DMS53 (cell line): ENCODE results near the gene MICAL1.

Source experiments
- DNase-seq: peaks from one replicate; lab custom pipeline; 2025; lab: John Stamatoyannopoulos, UW

The MICAL1 gene, protein sequence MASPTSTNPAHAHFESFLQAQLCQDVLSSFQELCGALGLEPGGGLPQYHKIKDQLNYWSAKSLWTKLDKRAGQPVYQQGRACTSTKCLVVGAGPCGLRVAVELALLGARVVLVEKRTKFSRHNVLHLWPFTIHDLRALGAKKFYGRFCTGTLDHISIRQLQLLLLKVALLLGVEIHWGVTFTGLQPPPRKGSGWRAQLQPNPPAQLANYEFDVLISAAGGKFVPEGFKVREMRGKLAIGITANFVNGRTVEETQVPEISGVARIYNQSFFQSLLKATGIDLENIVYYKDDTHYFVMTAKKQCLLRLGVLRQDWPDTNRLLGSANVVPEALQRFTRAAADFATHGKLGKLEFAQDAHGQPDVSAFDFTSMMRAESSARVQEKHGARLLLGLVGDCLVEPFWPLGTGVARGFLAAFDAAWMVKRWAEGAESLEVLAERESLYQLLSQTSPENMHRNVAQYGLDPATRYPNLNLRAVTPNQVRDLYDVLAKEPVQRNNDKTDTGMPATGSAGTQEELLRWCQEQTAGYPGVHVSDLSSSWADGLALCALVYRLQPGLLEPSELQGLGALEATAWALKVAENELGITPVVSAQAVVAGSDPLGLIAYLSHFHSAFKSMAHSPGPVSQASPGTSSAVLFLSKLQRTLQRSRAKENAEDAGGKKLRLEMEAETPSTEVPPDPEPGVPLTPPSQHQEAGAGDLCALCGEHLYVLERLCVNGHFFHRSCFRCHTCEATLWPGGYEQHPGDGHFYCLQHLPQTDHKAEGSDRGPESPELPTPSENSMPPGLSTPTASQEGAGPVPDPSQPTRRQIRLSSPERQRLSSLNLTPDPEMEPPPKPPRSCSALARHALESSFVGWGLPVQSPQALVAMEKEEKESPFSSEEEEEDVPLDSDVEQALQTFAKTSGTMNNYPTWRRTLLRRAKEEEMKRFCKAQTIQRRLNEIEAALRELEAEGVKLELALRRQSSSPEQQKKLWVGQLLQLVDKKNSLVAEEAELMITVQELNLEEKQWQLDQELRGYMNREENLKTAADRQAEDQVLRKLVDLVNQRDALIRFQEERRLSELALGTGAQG

DNA sequence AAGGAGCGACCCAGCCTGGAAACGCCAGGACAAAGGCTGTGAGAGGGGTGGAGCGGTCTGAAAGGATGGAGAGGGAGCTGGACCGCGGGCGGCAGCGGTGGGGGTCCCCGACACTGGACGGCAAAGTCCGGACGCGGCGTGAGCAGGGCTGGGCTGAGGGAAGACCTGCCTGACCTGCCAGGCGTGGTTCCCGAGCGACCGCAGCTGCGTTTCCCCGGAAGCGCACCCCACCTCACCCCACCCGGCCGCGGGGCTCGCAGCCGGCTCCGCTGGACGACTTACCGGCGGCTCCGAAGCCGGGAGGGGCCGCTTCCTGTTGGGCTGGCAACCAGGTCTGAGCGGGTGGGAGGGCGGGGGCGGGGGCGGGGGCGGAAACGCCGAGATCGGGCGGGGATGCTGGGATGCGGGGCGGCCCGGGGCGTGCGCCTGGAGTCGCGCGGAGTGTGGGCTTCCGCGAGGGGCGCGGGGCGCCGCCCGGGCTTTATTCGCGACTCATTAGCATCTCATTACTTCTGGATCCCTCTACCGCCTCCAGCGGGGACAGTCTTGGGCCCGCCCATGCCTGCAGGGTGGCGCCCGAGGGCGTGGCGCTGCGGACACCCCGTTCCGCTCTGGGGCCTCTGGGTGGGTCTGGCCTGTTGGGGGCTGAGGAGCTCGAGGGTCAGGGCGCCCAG lies at the start of gene MICAL1:
MICAL1 (minus strand) TSS at position 336 of the 674 bp plus-strand sequence. CDS start 1,576 bp downstream, outside the sequence.
- DNase-seq = peak; percentile 72

GRCh38 chr6:109503327-109504224 lies 48.0 kb upstream of the MICAL1 start:
- peak; percentile 65 for DNase-seq

DNA sequence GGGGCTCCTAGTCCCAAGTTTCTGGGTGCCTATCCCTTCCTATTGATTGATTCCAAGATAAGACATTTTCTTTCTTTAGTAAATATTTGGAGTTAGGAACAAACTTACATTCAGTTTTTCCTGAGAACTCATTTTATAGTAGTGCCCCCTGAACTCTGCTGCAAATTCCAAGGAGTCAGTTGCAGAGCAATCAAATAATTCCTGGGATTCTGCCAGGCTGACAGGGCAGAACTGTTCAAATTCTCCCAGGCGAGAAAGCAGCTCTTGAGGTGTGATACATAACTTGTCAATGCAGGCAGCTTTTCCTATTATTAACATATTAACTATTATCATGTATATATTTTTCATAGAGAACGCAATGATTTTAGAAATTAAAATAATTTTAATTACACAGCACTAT lies 43.4 kb upstream of the MICAL1 start:
- DNase-seq = no peak

DNA sequence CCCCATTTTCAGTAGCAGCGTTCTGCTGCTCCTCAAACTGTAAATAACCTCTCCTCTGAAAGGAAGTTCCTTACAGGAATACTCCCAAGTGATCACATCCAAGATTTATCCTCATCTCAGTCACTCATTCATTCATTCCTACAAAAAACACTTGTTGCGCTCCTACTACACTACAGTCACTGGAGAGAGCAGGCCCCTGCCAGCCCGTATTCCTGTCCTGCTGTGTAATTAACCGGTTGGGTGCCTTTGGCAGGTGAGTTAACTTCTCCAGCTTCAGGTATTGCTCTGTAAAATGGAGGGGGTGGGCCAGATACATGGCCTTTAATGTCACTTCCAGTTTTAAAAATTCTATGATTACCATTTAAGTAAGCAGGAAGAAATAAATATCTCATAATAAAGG lies 42.5 kb upstream of the MICAL1 start:
- no peak for DNase-seq

GRCh38 chr6:109496036-109496772 lies 40.6 kb upstream of the MICAL1 start:
- DNase-seq = no peak

- DNase-seq = no peak
These were observed 38.3 kb upstream of the MICAL1 start for GRCh38 chr6:109493865-109494264.

DNA sequence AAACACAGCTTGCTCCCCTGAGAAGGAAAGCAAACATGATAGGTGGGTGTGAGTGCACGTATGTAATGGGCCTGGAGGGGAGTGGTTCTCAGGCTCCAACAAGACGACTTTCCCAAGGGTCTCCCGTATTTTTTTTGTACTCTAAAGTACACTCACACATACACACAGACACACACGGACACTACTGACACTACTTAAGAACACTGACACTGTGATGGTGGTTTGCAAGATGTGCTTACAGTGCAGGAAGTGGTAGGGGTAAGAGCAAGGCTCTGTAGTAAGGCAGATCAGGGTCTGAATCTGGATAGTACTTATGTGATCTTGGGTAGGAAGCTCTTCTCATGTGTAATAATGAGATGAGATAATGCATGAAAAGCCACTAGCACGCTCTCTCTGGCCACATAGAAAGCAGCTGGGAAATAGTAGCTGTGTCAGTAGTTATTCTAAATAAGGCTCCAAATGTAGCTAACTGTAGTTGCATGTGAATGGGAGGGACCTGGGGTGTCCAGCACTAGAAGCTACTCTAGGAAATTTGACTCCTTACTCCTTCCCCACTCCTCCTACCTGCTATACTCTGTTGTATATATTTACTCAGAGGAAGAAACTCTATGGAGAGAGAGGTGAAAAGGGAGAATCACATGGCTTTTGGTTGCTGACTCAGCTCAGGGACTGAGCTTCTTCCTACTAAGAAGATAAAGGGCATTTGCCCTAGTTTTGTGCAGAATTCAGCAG lies 35.8 kb upstream of the MICAL1 start:
- peak; percentile 30 for DNase-seq

DNA sequence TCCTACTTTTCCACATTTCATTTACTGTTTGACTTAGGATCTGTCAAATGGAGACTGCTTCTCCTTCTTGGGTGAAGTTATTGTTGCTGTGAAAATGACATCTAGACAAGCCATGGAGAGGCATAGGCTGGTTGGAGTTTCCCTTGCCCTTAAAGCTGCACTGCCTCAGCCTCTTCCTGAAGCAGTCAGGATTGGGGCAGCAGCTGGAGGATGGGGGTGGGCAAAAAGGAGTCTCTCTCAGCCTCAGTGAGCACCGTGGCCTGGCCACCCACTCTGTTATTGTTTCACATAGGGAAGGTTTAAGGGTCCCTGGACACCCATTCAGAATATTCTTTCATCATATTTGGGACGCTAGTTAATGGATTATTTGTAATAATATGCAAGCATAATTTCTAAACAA lies 35.1 kb upstream of the MICAL1 start:
- DNase-seq = no peak

GRCh38 chr6:109488001-109488400 lies 32.4 kb upstream of the MICAL1 start:
- DNase-seq = no peak

- peak; percentile 82 for DNase-seq
These were observed 30.5 kb upstream of the MICAL1 start for GRCh38 chr6:109486068-109486467.

GRCh38 chr6:109485266-109485935 lies 29.8 kb upstream of the MICAL1 start:
- DNase-seq = no peak

GRCh38 chr6:109484122-109484521 lies 28.6 kb upstream of the MICAL1 start:
- no peak for DNase-seq

DNA sequence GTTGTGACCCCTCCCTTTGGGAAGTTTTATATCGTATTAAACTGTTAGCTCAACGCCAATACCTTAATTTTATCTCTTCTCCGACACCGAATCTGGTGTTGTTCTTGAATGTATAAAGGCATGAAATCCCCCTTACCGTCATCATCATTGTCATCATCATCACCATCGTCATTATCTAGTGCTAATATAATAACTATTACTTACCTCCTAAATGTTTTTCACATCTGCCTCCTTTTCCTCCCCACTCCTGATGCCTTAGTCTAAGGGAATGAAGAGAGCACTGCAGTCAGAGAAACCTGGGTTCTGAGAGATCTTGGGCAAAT lies 28.1 kb upstream of the MICAL1 start:
- DNase-seq = no peak

DNA sequence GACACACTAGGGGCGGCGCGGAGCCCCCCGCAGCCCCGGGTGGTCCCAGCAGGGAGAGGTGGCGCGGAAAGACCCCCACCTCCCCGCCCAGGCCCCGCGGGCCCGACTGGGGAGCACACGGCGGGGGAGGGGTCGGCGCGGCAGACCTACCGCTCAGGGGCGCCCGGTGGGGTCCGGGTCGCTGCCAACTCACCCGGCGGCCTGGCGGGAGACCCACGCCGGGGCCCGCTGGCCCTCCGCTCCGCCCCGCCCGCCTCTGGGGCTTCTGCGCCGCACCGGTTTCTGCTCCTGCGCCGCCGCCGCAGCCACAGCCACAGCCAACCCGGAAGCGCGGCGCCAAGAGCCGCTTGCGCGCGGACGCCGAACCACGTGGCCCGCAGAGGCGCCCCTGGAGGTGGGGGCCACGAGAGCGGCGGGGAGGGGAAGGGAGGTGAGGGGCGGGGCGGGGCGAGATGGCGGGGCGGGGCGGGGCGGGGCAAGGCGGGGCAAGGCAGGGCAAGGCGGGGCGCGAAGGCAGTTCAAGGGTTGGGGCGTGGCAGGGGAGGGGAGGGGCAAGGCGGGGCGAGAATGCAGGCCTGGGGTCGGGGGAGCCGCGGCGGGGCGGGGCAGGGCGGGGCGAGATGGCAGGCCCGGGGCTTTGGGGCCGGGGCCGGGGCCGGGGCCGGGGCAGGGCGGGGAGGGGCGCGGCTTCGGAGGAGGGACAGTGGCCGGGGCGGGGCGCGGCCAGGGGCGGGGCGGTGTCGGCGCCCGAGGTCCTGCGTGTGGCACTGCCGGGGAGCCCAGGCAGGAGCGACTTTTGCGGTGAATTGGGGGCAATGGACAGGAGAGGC lies 27.5 kb upstream of the MICAL1 start, which contains the start of gene ZBTB24:
ZBTB24 (minus strand) TSS at position 315 of the 830 bp plus-strand sequence. CDS start 1,193 bp downstream, outside the sequence.
- DNase-seq = peak; percentile 95

GRCh38 chr6:109480993-109481480 lies 25.5 kb upstream of the MICAL1 start:
- DNase-seq = no peak

DNA sequence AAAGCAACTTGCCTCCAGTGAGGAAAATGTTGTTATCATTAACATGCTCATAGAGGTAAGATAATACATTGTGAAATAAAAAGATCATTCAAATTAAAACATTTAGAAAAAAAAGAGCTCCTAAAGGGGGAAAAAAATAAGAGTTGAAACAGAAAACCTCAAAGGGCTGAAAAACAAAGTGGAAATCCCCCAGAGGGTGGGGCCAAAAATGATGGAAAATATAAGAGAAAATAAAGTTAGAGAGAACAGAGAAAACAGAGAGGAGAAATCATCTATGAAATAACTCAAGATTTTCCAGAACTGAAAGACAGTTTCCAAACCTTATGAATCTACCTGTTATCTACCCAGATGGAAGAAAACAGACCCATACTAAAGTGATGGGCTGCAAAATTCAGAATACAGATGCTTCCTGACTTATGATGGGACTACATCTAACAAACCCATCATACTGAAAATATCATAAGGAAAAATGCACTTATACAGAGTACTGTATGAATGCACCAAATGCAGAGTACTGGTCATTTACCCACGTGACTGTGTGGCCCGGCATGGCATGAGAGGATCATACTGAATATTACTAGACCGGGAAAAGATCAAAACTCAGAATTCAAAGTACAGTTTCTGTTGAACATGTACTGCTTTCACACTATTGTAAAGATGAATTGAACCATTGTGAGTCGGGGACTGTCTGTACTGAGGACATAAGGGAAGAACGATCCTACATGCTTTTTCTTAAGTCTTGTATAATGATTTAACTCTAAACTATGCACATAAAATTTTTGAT lies 23.5 kb upstream of the MICAL1 start:
- no peak for DNase-seq

DNA sequence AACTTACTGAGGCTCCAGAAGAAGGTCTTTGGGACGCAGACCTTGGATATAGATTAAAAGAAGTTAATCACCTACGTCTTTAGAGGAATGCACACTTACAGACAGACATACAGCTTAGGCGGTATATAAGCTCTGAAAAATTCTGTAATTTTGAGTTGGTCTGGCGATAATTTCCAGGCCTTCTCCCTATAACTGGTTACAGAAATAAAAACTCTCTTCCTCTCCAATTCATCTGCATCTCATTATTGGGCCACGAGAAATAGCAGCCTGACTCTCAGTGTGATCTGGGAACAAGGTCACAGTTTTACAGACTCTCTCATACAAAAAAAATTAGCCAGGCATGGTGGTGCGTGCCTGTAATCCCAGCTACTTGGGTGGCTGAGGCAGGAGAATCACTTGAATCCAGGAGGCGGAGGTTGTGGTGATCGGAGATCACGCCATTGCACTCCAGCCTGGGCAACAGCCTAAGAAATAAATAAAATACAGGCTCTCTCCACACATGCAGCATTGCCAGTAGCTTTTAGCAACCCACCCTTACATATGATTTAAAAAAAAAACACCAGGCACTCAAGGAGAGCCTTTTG lies 22.7 kb upstream of the MICAL1 start:
- no peak for DNase-seq
